A549 (cell line): ENCODE data around the gene MEST. TPM values are rescaled to one million over a fixed set of nuclear protein-coding genes. Genes with fewer than 3 reads are reported as not detected.

Experiments used
- ATAC-seq, 2 experiments: fragments of 200-7000 bp in 1 of 2; fragments of >200 bp in 1 of 2; cut with Nextera tagmentation in 1 of 2; cut with Tn5 transposase in 1 of 2; 3 replicates each; pipeline versions ENCODE4 v1.8.0 to v1.9.1; 2018 to 2020; ENCODE audit warnings: mild to moderate bottlenecking in 1 of 2, moderate library complexity in 1 of 2
- CTCF ChIA-PET: fragments of 300-600 bp; sonication (Branson Sonifier 250); formaldehyde crosslinking; extraction: SDS; loops from one replicate; lab custom pipeline; 2021; ENCODE audit warnings: antibody characterized with exemption, inconsistent platforms; lab: Yijun Ruan, JAX
- POLR2A ChIA-PET: fragments of 350-600 bp; formaldehyde crosslinking; extraction: SDS; loops from one replicate; lab custom pipeline; 2021; ENCODE audit warnings: antibody characterized with exemption, inconsistent platforms; lab: Yijun Ruan, JAX
- DNase-seq, 2 experiments: peaks; one replicate each; pipeline versions ENCODE4 v3.0.0 to v3.0.0-alpha.2; 2011 to 2016; ENCODE audit warnings: low read depth in 1 of 2, low spot score in 1 of 2
- FAIRE-seq: peaks from 2 replicates; lab custom pipeline; 2011; peaks lifted over from hg19 to GRCh38; lab: Jason Lieb, UNC
- H3K27ac ChIP-seq, 2 experiments: fragments of >200 bp; sonication (Bioruptor Twin); formaldehyde crosslinking; 3 replicates each; pipeline ENCODE4 v1.5.1; 2016 to 2017
- H3K4me1 ChIP-seq: fragments of >200 bp; sonication (Bioruptor Twin); formaldehyde crosslinking; 3 replicates; pipeline ENCODE4 v1.6.1; 2016
- H3K4me2 ChIP-seq: fragments of >200 bp; sonication (Bioruptor Twin); formaldehyde crosslinking; 3 replicates; pipeline ENCODE4 v1.6.1; 2016
- H3K4me3 ChIP-seq: fragments of >200 bp; sonication (Bioruptor Twin); formaldehyde crosslinking; 3 replicates; pipeline ENCODE4 v1.5.1; 2016
- H3K9me3 ChIP-seq: fragments of >200 bp; sonication (Bioruptor Twin); formaldehyde crosslinking; 3 replicates; pipeline ENCODE4 v1.6.1; 2016
- CHD2 ChIP-seq: fragments of 150-350 bp; IDR thresholded peaks from 2 replicates; pipeline ENCODE4 v1.6.1; 2014; ENCODE audit warnings: low read length; ENCODE audit not compliant: partially characterized antibody
- E2F6 ChIP-seq: IDR thresholded peaks from 2 replicates; pipeline ENCODE4 v1.6.1; 2012; ENCODE audit warnings: low read depth, borderline replicate concordance
- EHF ChIP-seq: fragments of 250-450 bp; sonication (Bioruptor Pico); IDR thresholded peaks from 2 replicates; pipeline ENCODE4 v1.5.0; 2020; ENCODE audit warnings: mild to moderate bottlenecking
- EHMT2 ChIP-seq: fragments of 200-600 bp; sonication (generic); IDR thresholded peaks from 2 replicates; pipeline ENCODE4 v1.6.1; 2016; ENCODE audit warnings: antibody characterized with exemption, low read depth, mild to moderate bottlenecking, moderate library complexity
- ELK1 ChIP-seq: fragments of 150-350 bp; IDR thresholded peaks from 2 replicates; pipeline ENCODE4 v1.6.1; 2014; ENCODE audit warnings: low read depth, mild to moderate bottlenecking, low read length
- EP300 ChIP-seq, 2 experiments: fragments of >200 bp; sonication (Bioruptor Twin); formaldehyde crosslinking; IDR thresholded peaks; 2 replicates in 1 of 2; 3 replicates in 1 of 2; pipeline ENCODE4 v1.6.1; 2016 to 2017
- FOSB ChIP-seq: fragments of 250-450 bp; sonication (Bioruptor Pico); IDR thresholded peaks from 2 replicates; pipeline ENCODE4 v1.5.0; 2020; ENCODE audit warnings: mild to moderate bottlenecking, moderate library complexity
- FOXS1 ChIP-seq: fragments of 250-450 bp; sonication (Bioruptor Pico); IDR thresholded peaks from 2 replicates; pipeline ENCODE4 v1.5.0; 2020; ENCODE audit warnings: mild to moderate bottlenecking, moderate library complexity
- GATA3 ChIP-seq: IDR thresholded peaks from 2 replicates; pipeline ENCODE4 v1.6.1; 2012; ENCODE audit warnings: borderline replicate concordance
- HOXB5 ChIP-seq: fragments of 250-450 bp; sonication (Bioruptor Pico); IDR thresholded peaks from 2 replicates; pipeline ENCODE4 v1.5.0; 2020; ENCODE audit warnings: mild to moderate bottlenecking, moderate library complexity
- JUNB ChIP-seq: fragments of >200 bp; sonication (Bioruptor Twin); formaldehyde crosslinking; IDR thresholded peaks from 2 replicates; pipeline ENCODE4 v1.6.1; 2016
- KDM5A ChIP-seq: fragments of 200-600 bp; sonication (generic); IDR thresholded peaks from 2 replicates; pipeline ENCODE4 v1.6.1; 2016; ENCODE audit warnings: antibody characterized with exemption, mild to moderate bottlenecking
- MAFK ChIP-seq: fragments of 450-650 bp; IDR thresholded peaks from 2 replicates; pipeline ENCODE4 v1.6.1; 2014; ENCODE audit not compliant: partially characterized antibody
- NFE2L2 ChIP-seq: fragments of 150-350 bp; conservative IDR thresholded peaks from 2 replicates; pipeline ENCODE4 v1.6.1; 2014; ENCODE audit warnings: low read length
- NR3C1 ChIP-seq: fragments of >200 bp; sonication (Bioruptor Twin); formaldehyde crosslinking; IDR thresholded peaks from 3 replicates; pipeline ENCODE4 v1.6.1; 2017
- PHF8 ChIP-seq: fragments of 200-600 bp; sonication (generic); IDR thresholded peaks from 2 replicates; pipeline ENCODE4 v1.6.1; 2016; ENCODE audit warnings: low read depth, mild to moderate bottlenecking, antibody characterized with exemption, moderate library complexity, borderline replicate concordance
- POLR2A ChIP-seq: IDR thresholded peaks from 2 replicates; pipeline ENCODE4 v1.6.1; 2012; ENCODE audit warnings: mild to moderate bottlenecking, low read length
- REST ChIP-seq: fragments of 200-600 bp; sonication (generic); IDR thresholded peaks from 2 replicates; pipeline ENCODE4 v1.6.1; 2016; ENCODE audit warnings: antibody characterized with exemption, mild to moderate bottlenecking, moderate library complexity
- RNF2 ChIP-seq: fragments of 200-600 bp; sonication (generic); IDR thresholded peaks from 2 replicates; pipeline ENCODE4 v1.6.1; 2016; ENCODE audit warnings: low read depth, mild to moderate bottlenecking, antibody characterized with exemption, moderate library complexity, borderline replicate concordance
- SMC3 ChIP-seq: fragments of >200 bp; sonication (Bioruptor Twin); formaldehyde crosslinking; IDR thresholded peaks from 3 replicates; pipeline ENCODE4 v1.6.1; 2018; ENCODE audit warnings: inconsistent platforms
- USF2 ChIP-seq: fragments of 450-650 bp; IDR thresholded peaks from 2 replicates; pipeline ENCODE4 v1.6.1; 2014; ENCODE audit warnings: antibody characterized with exemption
- ZC3H11A ChIP-seq: fragments of 450-650 bp; IDR thresholded peaks from 2 replicates; pipeline ENCODE4 v1.6.1; 2014; ENCODE audit warnings: antibody characterized with exemption, mild to moderate bottlenecking
- WGBS: methylation state at CpG from one replicate; pipeline ENCODE4 v1.1.6; 2017; ENCODE audit errors: missing lambda C conversion rate; 5-methylcytosine and 5-hydroxymethylcytosine counted together
- polyA plus RNA-seq, 4 experiments: library from polyadenylated mRNA; depleted of rRNA in 3 of 4; stranded (reverse); fragments of >200 nt; fragmentation: RNase III in 1 of 4; extraction: RNeasy Plus Mini Kit Qiagen cat#74134 plus additional on column Dnase treatment in 1 of 4; gene quantifications; 2 replicates in 3 of 4; 3 replicates in 1 of 4; pipeline ENCODE4 v1.2.3, GENCODE V29; 2011 to 2017
- TF ChIP-seq, protein P1 (sequence below): fragments of >200 bp; sonication (Bioruptor Twin); formaldehyde crosslinking; IDR thresholded peaks from 2 replicates; pipeline ENCODE4 v1.6.1; 2016
- TF ChIP-seq, protein P2 (sequence below): IDR thresholded peaks from 2 replicates; pipeline ENCODE4 v1.6.1; 2012

MEST gene
- polyA plus RNA-seq, 2 of the 4 experiments (the other 2 are of a cell fraction), result 31.2 to 85.1 TPM

- ChIA-PET POLR2A (no interaction called here), CTCF (interaction anchor here (0.6 kb wide), 1 partner anchor 19 kb away, joined by 3 read pairs; no protein-coding TSS in a partner anchor)
- Histone ChIP-seq H3K4me3 (no peak overlapping the region), H3K27ac (no peak overlapping the region), H3K9me3 (no peaks in the 10 kb centered on the region), H3K4me1 (no peaks in the 10 kb centered on the region), H3K4me2 (0 out of 3 replicates have a peak overlapping the region, but pooled peaks have one; percentile 76)
- 98% methylated on average over 50 of the region's 50 CpGs for WGBS
- DNase-seq, result no peak
- no peak for FAIRE-seq
- TF ChIP-seq E2F6, result no peak
- TF ChIP-seq MAFK, result no peak
- TF ChIP-seq KDM5A, result no peak
- no peak for TF ChIP-seq EHF (CRISPR knock-in tag)
- ATAC-seq, result no peak
These were observed 814 bp downstream of the MEST start for GRCh38 chr7:130492523-130493274.

DNA sequence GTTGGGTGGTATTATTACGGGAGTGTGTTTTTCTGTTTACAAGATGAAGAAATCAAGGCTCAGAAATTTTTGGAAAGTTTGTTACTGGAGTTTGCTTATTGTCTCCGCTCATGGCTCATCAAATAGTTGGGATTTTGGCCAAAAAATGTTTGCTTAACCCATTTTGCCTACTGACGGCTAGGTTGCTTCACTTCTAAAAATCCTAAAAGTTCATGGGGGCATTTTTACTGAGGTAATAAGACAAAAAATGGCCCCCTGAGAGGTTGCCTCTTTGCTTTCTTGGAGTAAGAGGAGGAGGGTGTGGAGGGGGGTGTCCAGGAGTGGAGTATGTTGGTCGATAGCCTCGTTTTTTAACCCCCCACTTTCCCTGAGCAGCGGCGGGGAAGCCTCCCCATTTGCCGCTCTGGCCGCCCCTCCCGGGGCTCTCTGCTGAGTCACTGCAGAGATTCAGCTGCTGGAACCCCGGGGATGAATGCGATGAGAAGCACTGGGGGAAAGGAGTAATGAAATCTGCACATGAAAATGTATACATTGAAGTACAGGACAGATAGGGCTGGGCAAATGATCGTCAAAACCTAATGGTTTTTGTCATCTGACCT lies 1.5 kb downstream of the MEST start:
- Histone ChIP-seq H3K4me2 (no peak overlapping the region), H3K4me1 (no peaks in the 10 kb centered on the region), H3K27ac (no peak overlapping the region), H3K4me3 (no peak overlapping the region), H3K9me3 (no peaks in the 10 kb centered on the region)
- TF ChIP-seq NR3C1, result no peak
- TF ChIP-seq SMC3, result no peak
- no peak for TF ChIP-seq ZC3H11A
- no peak for FAIRE-seq
- CTCF ChIA-PET, result interaction anchor here (0.5 to 1.4 kb wide), 3 partner anchors 19 to 1825 kb away, joined by 3 to 4 read pairs (median 3); no protein-coding TSS in a partner anchor
- no peak for ATAC-seq
- DNase-seq, result no peak
- WGBS, result 89% methylated on average over 13 of the region's 13 CpGs
- POLR2A ChIA-PET, result no interaction called here

GRCh38 chr7:130494431-130494858 lies 2.6 kb downstream of the MEST start:
- no peak for TF ChIP-seq USF2
- TF ChIP-seq, protein P1, sequence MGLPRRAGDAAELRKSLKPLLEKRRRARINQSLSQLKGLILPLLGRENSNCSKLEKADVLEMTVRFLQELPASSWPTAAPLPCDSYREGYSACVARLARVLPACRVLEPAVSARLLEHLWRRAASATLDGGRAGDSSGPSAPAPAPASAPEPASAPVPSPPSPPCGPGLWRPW, result no peak
- TF ChIP-seq GATA3, result no peak
- no peak for TF ChIP-seq ELK1
- no peak for TF ChIP-seq REST
- no peak for TF ChIP-seq CHD2
- TF ChIP-seq EP300 (IDR thresholded peaks at IDR 0.05), result no peak
- no peak for TF ChIP-seq FOSB (CRISPR knock-in tag)
- TF ChIP-seq RNF2, result no peak
- TF ChIP-seq JUNB, result no peak
- TF ChIP-seq PHF8, result no peak
- no peak for TF ChIP-seq EHMT2
- TF ChIP-seq, protein P2, sequence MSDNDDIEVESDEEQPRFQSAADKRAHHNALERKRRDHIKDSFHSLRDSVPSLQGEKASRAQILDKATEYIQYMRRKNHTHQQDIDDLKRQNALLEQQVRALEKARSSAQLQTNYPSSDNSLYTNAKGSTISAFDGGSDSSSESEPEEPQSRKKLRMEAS, result no peak
- TF ChIP-seq FOXS1 (CRISPR knock-in tag), result no peak
- no peak for TF ChIP-seq HOXB5 (CRISPR knock-in tag)
- no peak for TF ChIP-seq NFE2L2
- no peak for TF ChIP-seq POLR2A
- TF ChIP-seq NR3C1, result no peak
- TF ChIP-seq ZC3H11A, result no peak
- TF ChIP-seq KDM5A, result no peak
- 83% methylated on average over 2 of the region's 2 CpGs for WGBS
- ATAC-seq (no peak), FAIRE-seq (no peak), DNase-seq (no peak)
- H3K4me3 ChIP-seq, result no peak overlapping the region
- no peaks in the 10 kb centered on the region for H3K9me3 ChIP-seq
- no peak overlapping the region for H3K27ac ChIP-seq
- POLR2A ChIA-PET, result no interaction called here
- no peak overlapping the region for H3K4me2 ChIP-seq
- CTCF ChIA-PET, result interaction anchor here (1.0 to 1.4 kb wide), 2 partner anchors 21 to 36 kb away, joined by 3 read pairs; no protein-coding TSS in a partner anchor
- no peaks in the 10 kb centered on the region for H3K4me1 ChIP-seq
